Endothelial cell (in vitro differentiated cells): ENCODE data around the gene TSTD1. TPM values are rescaled to one million over a fixed set of nuclear protein-coding genes. Genes with fewer than 3 reads are reported as not detected.

Experiments used
- DNase-seq: peaks from one replicate; pipeline ENCODE4 v3.0.0; 2021; ENCODE audit warnings: low spot score
- H3K27ac Mint-ChIP-seq: one replicate; pipeline ENCODE4 v1.8.0; 2021; ENCODE audit warnings: mixed read lengths, inconsistent platforms; ENCODE audit not compliant: unreplicated experiment
- H3K27me3 Mint-ChIP-seq: one replicate; pipeline ENCODE4 v1.8.0; 2021; ENCODE audit warnings: mild to moderate bottlenecking, moderate library complexity, mixed read lengths, inconsistent platforms; ENCODE audit not compliant: unreplicated experiment
- H3K36me3 Mint-ChIP-seq: one replicate; pipeline ENCODE4 v1.8.0; 2021; ENCODE audit warnings: mild to moderate bottlenecking, low read depth, mixed read lengths, inconsistent platforms; ENCODE audit not compliant: unreplicated experiment
- H3K4me1 Mint-ChIP-seq: one replicate; pipeline ENCODE4 v1.8.0; 2021; ENCODE audit warnings: mild to moderate bottlenecking, mixed read lengths, inconsistent platforms; ENCODE audit not compliant: unreplicated experiment
- H3K4me3 Mint-ChIP-seq: one replicate; pipeline ENCODE4 v1.8.0; 2021; ENCODE audit warnings: mild to moderate bottlenecking, mixed read lengths, inconsistent platforms; ENCODE audit not compliant: unreplicated experiment
- H3K9me3 Mint-ChIP-seq: one replicate; pipeline ENCODE4 v1.8.0; 2021; ENCODE audit warnings: mixed read lengths, inconsistent platforms; ENCODE audit not compliant: unreplicated experiment
- CTCF ChIP-seq: fragments of 200-600 bp; sonication (generic); IDR thresholded peaks from one replicate; pipeline ENCODE4 v1.5.0; 2021; ENCODE audit warnings: antibody characterized with exemption; ENCODE audit not compliant: unreplicated experiment
- total RNA-seq: library from RNA; stranded (reverse); fragmentation: NEBNext Ultra II Directional; extraction: Animal tissue kit (Norgen Biotek cat#: 25700); gene quantifications from one replicate; pipeline ENCODE4 v1.2.1, GENCODE V29; 2021; ENCODE audit not compliant: unreplicated experiment

TSTD1 gene
- total RNA-seq, 1 donor from 2014 or later, result 14.2 TPM

DNA sequence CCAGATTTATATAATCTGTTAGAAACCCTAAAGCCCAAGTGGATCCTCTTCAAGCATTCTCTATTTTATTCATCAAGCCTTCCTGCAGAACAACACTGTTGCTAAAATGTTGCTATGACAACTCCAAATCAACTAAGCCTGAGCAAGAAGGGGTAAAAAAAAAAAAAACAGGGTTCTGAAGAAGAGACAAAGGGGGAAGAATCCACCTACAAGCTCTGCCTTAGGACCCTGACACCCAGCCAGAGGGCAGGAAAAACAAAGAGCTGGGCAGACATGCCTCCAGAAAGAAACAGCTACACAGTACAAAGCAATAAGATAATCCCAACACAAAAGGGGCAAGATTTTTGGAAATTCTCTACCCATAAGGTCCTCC lies 5.8 kb upstream of the TSTD1 start:
- peaks cover 53% of the 10 kb centered on the region for H3K36me3 Mint-ChIP-seq
- peak overlapping the region; percentile 99 for H3K27ac Mint-ChIP-seq
- H3K27me3 Mint-ChIP-seq, result peaks cover 19% of the 10 kb centered on the region
- peaks cover 8% of the 10 kb centered on the region for H3K9me3 Mint-ChIP-seq
- no peak for TF ChIP-seq CTCF
- peaks cover 32% of the 10 kb centered on the region for H3K4me1 Mint-ChIP-seq
- no peak for DNase-seq
- H3K4me3 Mint-ChIP-seq, result peak overlapping the region; percentile 99

- peaks cover 35% of the 10 kb centered on the region for H3K36me3 Mint-ChIP-seq
- H3K9me3 Mint-ChIP-seq, result no peaks in the 10 kb centered on the region
- H3K4me1 Mint-ChIP-seq, result peaks cover 20% of the 10 kb centered on the region
- no peak overlapping the region for H3K27ac Mint-ChIP-seq
- H3K27me3 Mint-ChIP-seq, result peaks cover 3% of the 10 kb centered on the region
- no peak for DNase-seq
- no peak for TF ChIP-seq CTCF
- peak overlapping the region; percentile 83 for H3K4me3 Mint-ChIP-seq
Observed at GRCh38 chr1:161039546-161039945, 782 bp upstream of the TSTD1 start.

- Mint-ChIP-seq H3K27me3 (peaks cover 3% of the 10 kb centered on the region), H3K36me3 (peaks cover 31% of the 10 kb centered on the region), H3K27ac (no peak overlapping the region), H3K9me3 (no peaks in the 10 kb centered on the region), H3K4me1 (peaks cover 17% of the 10 kb centered on the region), H3K4me3 (peak overlapping the region; percentile 83)
- no peak for DNase-seq
- TF ChIP-seq CTCF, result no peak
Observed at GRCh38 chr1:161039154-161039545, 386 bp upstream of the TSTD1 start.

DNA sequence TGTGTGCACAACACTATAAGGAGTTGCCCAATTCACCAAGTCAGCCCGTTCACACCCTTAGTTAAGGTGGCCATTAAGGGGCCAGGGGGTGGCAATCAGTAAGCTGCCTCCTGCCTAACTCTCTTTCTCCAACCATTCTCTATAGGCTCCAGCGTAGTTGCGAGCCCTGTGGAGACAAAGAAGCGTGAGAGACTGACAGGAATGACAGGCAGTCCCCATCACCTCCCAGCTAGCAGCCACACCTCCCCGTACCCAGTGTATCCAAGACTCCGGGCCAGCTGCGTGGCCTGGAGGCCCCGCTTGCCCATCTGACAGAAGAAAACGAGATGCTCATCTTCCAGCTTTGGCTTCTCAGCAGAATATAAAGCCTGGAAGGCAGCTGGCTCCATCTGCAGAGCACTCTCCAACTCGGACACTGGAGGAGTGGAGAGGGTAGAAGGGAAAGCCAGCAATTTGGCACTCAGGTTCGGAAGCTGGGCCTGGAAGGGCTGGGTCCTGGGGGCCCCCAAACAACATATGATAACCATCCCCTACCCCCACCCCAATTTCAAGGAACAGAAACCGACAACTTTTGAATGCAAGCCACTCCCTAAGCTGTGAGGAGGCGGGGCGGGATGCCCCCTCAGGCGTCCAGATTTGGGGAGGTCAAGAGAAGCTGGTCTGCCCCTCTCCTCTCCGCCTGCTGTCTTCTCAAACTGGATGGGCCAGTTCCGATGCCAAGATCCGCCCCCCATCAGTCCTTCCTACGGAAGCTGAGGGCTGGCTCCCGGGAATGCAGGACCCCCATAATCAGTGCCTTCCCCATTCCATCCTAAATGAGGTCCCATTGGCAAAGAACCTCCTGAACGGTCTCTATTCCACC lies 872 bp downstream of the TSTD1 start:
- Mint-ChIP-seq H3K9me3 (no peaks in the 10 kb centered on the region), H3K27ac (no peak overlapping the region), H3K4me1 (peaks cover 12% of the 10 kb centered on the region), H3K4me3 (peak overlapping the region; percentile 74), H3K27me3 (peaks cover 3% of the 10 kb centered on the region), H3K36me3 (peaks cover 31% of the 10 kb centered on the region)
- no peak for TF ChIP-seq CTCF
- no peak for DNase-seq

- no peaks in the 10 kb centered on the region for H3K4me1 Mint-ChIP-seq
- no peak for DNase-seq
- no peak for TF ChIP-seq CTCF
- no peak overlapping the region for H3K27ac Mint-ChIP-seq
- no peak overlapping the region for H3K4me3 Mint-ChIP-seq
- no peaks in the 10 kb centered on the region for H3K9me3 Mint-ChIP-seq
- peaks cover 1% of the 10 kb centered on the region for H3K27me3 Mint-ChIP-seq
- H3K36me3 Mint-ChIP-seq, result peaks cover 2% of the 10 kb centered on the region
Observed at GRCh38 chr1:161033751-161034150, 5.0 kb downstream of the TSTD1 start.
